ENCODE results near the gene SAP30BP. TPM values are rescaled to one million over a fixed set of nuclear protein-coding genes. Genes with fewer than 3 reads are reported as not detected.

Gene SAP30BP
- total RNA-seq, 1 donor from 2014 or later, result 66.7 TPM

GRCh38 chr17:75684924-75685323, 17.8 kb downstream of the SAP30BP start:
- no peak for DNase-seq (ENCODE audit: low read depth, low spot score)

GRCh38 chr17:75685499-75685898, 18.4 kb downstream of the SAP30BP start:
- no peak for DNase-seq (ENCODE audit: low read depth, low spot score)

GRCh38 chr17:75688209-75688825, 21.2 kb downstream of the SAP30BP start:
- DNase-seq (ENCODE audit: low read depth, low spot score), result no peak

GRCh38 chr17:75689441-75689873, 22.3 kb downstream of the SAP30BP start:
- no peak for DNase-seq (ENCODE audit: low read depth, low spot score)

- DNase-seq (ENCODE audit: low read depth, low spot score), result no peak
These were observed 24.2 kb downstream of the SAP30BP start for GRCh38 chr17:75691371-75691791.

GRCh38 chr17:75691801-75692626, 24.9 kb downstream of the SAP30BP start:
- DNase-seq (ENCODE audit: low read depth, low spot score), result no peak

GRCh38 chr17:75692976-75693375, 25.8 kb downstream of the SAP30BP start:
- no peak for DNase-seq (ENCODE audit: low read depth, low spot score)

- no peak for DNase-seq (ENCODE audit: low read depth, low spot score)
These were observed 26.7 kb downstream of the SAP30BP start for GRCh38 chr17:75693500-75694481.

- no peak for DNase-seq (ENCODE audit: low read depth, low spot score)
These were observed 27.4 kb downstream of the SAP30BP start for GRCh38 chr17:75694536-75694935.

GRCh38 chr17:75695141-75695829, 28.1 kb downstream of the SAP30BP start:
- DNase-seq (ENCODE audit: low read depth, low spot score), result no peak

- no peak for DNase-seq (ENCODE audit: low read depth, low spot score)
These were observed 28.7 kb downstream of the SAP30BP start for GRCh38 chr17:75695830-75696271.

GRCh38 chr17:75697651-75698291, 30.6 kb downstream of the SAP30BP start:
- no peak for DNase-seq (ENCODE audit: low read depth, low spot score)

- DNase-seq (ENCODE audit: low read depth, low spot score), result no peak
These were observed 31.5 kb downstream of the SAP30BP start for GRCh38 chr17:75698659-75699058.

GRCh38 chr17:75701288-75701687, 34.1 kb downstream of the SAP30BP start:
- no peak for DNase-seq (ENCODE audit: low read depth, low spot score)

GRCh38 chr17:75703191-75703590, 36.1 kb downstream of the SAP30BP start:
- DNase-seq (ENCODE audit: low read depth, low spot score), result no peak

- no peak for DNase-seq (ENCODE audit: low read depth, low spot score)
These were observed 36.5 kb downstream of the SAP30BP start for GRCh38 chr17:75703591-75703990.

- DNase-seq (ENCODE audit: low read depth, low spot score), result no peak
These were observed 38.1 kb downstream of the SAP30BP start for GRCh38 chr17:75704963-75705875.

GRCh38 chr17:75706042-75706728, 39.0 kb downstream of the SAP30BP start:
- no peak for DNase-seq (ENCODE audit: low read depth, low spot score)

- peak; percentile 88 for DNase-seq (ENCODE audit: low read depth, low spot score)
These were observed 40.0 kb downstream of the SAP30BP start for GRCh38 chr17:75707079-75707571.
